ENCODE measurements around the gene PTCH2.
A peak's percentile ranks its signal among the peaks of the same experiment; 100 is the strongest.

Gene PTCH2

GRCh38 chr1:44842862-44843655 is at the start of gene PTCH2:
PTCH2 (minus strand) TSS chr1:44843253; CDS start chr1:44842932, 321 bp downstream.
- peak; percentile 98 for DNase-seq (ENCODE audit: low spot score)

GRCh38 chr1:44890007-44890406 is 47.0 kb upstream of the PTCH2 start:
- DNase-seq (ENCODE audit: low spot score) = no peak

- no peak for DNase-seq (ENCODE audit: low spot score)
Measured at GRCh38 chr1:44885406-44885805, 42.4 kb upstream of the PTCH2 start.

GRCh38 chr1:44884746-44885145 is 41.7 kb upstream of the PTCH2 start:
- no peak for DNase-seq (ENCODE audit: low spot score)

- DNase-seq (ENCODE audit: low spot score) = no peak
Measured at GRCh38 chr1:44881011-44881632, 38.1 kb upstream of the PTCH2 start.

- DNase-seq (ENCODE audit: low spot score) = no peak
Measured at GRCh38 chr1:44874155-44874554, 31.1 kb upstream of the PTCH2 start.

GRCh38 chr1:44870096-44870495 is 27.0 kb upstream of the PTCH2 start:
- no peak for DNase-seq (ENCODE audit: low spot score)

GRCh38 chr1:44867801-44868200 is 24.7 kb upstream of the PTCH2 start:
- no peak for DNase-seq (ENCODE audit: low spot score)

GRCh38 chr1:44862829-44863401 is 19.9 kb upstream of the PTCH2 start:
- no peak for DNase-seq (ENCODE audit: low spot score)

GRCh38 chr1:44860891-44861425 is 17.9 kb upstream of the PTCH2 start:
- DNase-seq (ENCODE audit: low spot score) = no peak

GRCh38 chr1:44860331-44860730 is 17.3 kb upstream of the PTCH2 start:
- no peak for DNase-seq (ENCODE audit: low spot score)

GRCh38 chr1:44857446-44857845 is 14.4 kb upstream of the PTCH2 start:
- DNase-seq (ENCODE audit: low spot score) = no peak

- DNase-seq (ENCODE audit: low spot score) = no peak
Measured at GRCh38 chr1:44855742-44856141, 12.7 kb upstream of the PTCH2 start.

- DNase-seq (ENCODE audit: low spot score) = no peak
Measured at GRCh38 chr1:44854970-44855369, 11.9 kb upstream of the PTCH2 start.

GRCh38 chr1:44853201-44853600 is 10.1 kb upstream of the PTCH2 start:
- no peak for DNase-seq (ENCODE audit: low spot score)

- no peak for DNase-seq (ENCODE audit: low spot score)
Measured at GRCh38 chr1:44851308-44851707, 8.3 kb upstream of the PTCH2 start.

- DNase-seq (ENCODE audit: low spot score) = no peak
Measured at GRCh38 chr1:44849575-44850132, 6.6 kb upstream of the PTCH2 start.

- DNase-seq (ENCODE audit: low spot score) = no peak
Measured at GRCh38 chr1:44848456-44849181, 5.6 kb upstream of the PTCH2 start.

GRCh38 chr1:44847845-44848244 is 4.8 kb upstream of the PTCH2 start:
- DNase-seq (ENCODE audit: low spot score) = no peak

GRCh38 chr1:44846985-44847384 is 3.9 kb upstream of the PTCH2 start:
- DNase-seq (ENCODE audit: low spot score) = no peak

GRCh38 chr1:44842486-44842861 is 579 bp downstream of the PTCH2 start:
- no peak for DNase-seq (ENCODE audit: low spot score)

GRCh38 chr1:44839576-44839975 is 3.5 kb downstream of the PTCH2 start:
- no peak for DNase-seq (ENCODE audit: low spot score)
